Caco-2 (cell line): ENCODE measurements around the gene ACYP2. TPM values are rescaled to one million over a fixed set of nuclear protein-coding genes. Genes with fewer than 3 reads are reported as not detected.

Source experiments
- BruUV-seq: library from RNA; stranded (reverse); fragments of 400-500 nt; replicated peaks from 2 replicates; lab custom pipeline; 2021; lab: Mats Ljungman, UMichigan
- CTCF ChIA-PET: fragments of 300-600 bp; sonication (Branson Sonifier 250); formaldehyde crosslinking; loops from one replicate; lab custom pipeline; 2022; ENCODE audit warnings: antibody characterized with exemption; lab: Charles Lee
- POLR2A ChIA-PET: fragments of 300-600 bp; sonication (Branson Sonifier 250); formaldehyde crosslinking; loops from one replicate; lab custom pipeline; 2022; ENCODE audit warnings: antibody characterized with exemption; lab: Charles Lee
- DNase-seq, 2 experiments: peaks; one replicate each; pipeline versions ENCODE4 v3.0.0 to v3.0.0-alpha.2; 2020 to 2022
- H3K27me3 ChIP-seq: replicated peaks from 2 replicates; pipeline ENCODE4 v1.6.0; 2011; ENCODE audit warnings: low read length; ENCODE audit not compliant: control insufficient read depth, insufficient read depth
- H3K36me3 ChIP-seq: 2 replicates; pipeline ENCODE4 v1.5.1; 2011; ENCODE audit warnings: low read length; ENCODE audit not compliant: control insufficient read depth, insufficient read depth
- H3K4me1 ChIP-seq: fragments of 250-450 bp; sonication (Bioruptor Pico); 2 replicates; pipeline ENCODE4 v1.5.1; 2020; ENCODE audit warnings: mild to moderate bottlenecking
- H3K4me3 ChIP-seq: 2 replicates; pipeline ENCODE4 v1.5.1; 2011; ENCODE audit warnings: low read depth, mild to moderate bottlenecking, control low read depth, low read length
- H3K9me3 ChIP-seq: fragments of 250-450 bp; sonication (Bioruptor Pico); 2 replicates; pipeline ENCODE4 v1.5.1; 2020; ENCODE audit warnings: mild to moderate bottlenecking, moderate library complexity
- H3K27ac Mint-ChIP-seq: one replicate; pipeline ENCODE4 v1.8.0; 2022; ENCODE audit warnings: mixed read lengths; ENCODE audit not compliant: unreplicated experiment
- H3K27me3 Mint-ChIP-seq: one replicate; pipeline ENCODE4 v1.8.0; 2022; ENCODE audit warnings: mixed read lengths; ENCODE audit not compliant: insufficient read depth, unreplicated experiment
- H3K36me3 Mint-ChIP-seq: one replicate; pipeline ENCODE4 v1.8.0; 2022; ENCODE audit warnings: mild to moderate bottlenecking, mixed read lengths; ENCODE audit not compliant: insufficient read depth, unreplicated experiment
- H3K4me1 Mint-ChIP-seq: one replicate; pipeline ENCODE4 v1.8.0; 2022; ENCODE audit warnings: low read depth, mixed read lengths; ENCODE audit not compliant: unreplicated experiment
- H3K4me3 Mint-ChIP-seq: one replicate; pipeline ENCODE4 v1.8.0; 2022; ENCODE audit warnings: mild to moderate bottlenecking, moderate library complexity, mixed read lengths; ENCODE audit not compliant: unreplicated experiment
- H3K9me3 Mint-ChIP-seq: one replicate; pipeline ENCODE4 v1.8.0; 2022; ENCODE audit warnings: mixed read lengths; ENCODE audit not compliant: unreplicated experiment
- intact Hi-C: fragments of 100-400 bp; cut with micrococcal nuclease; formaldehyde crosslinking; loops from one replicate; pipeline ENCODE4 v1.10.0; 2022; ENCODE audit not compliant: unreplicated experiment
- total RNA-seq: library from RNA; stranded (reverse); gene quantifications from 2 replicates; pipeline ENCODE4 v1.2.3, GENCODE V29; 2022
- TF ChIP-seq, protein P1 (sequence below), 2 experiments: fragments of 200-600 bp in 1 of 2; IDR thresholded peaks; 1 replicate in 1 of 2; 2 replicates in 1 of 2; pipeline versions ENCODE4 v1.5.1 to v1.8.0; 2011 to 2022; ENCODE audit warnings: antibody characterized with exemption in 1 of 2, control low read depth in 1 of 2, inconsistent platforms in 1 of 2, low read depth in 1 of 2, low read length in 1 of 2, mild to moderate bottlenecking in 1 of 2, moderate library complexity in 1 of 2; ENCODE audit not compliant: insufficient read depth in 1 of 2, severe bottlenecking in 1 of 2, unreplicated experiment in 1 of 2

ACYP2 gene
- total RNA-seq, 1 experiment from 2014 or later: 4.1 TPM

GRCh38 chr2:54148391-54148790, 33.0 kb downstream of the ACYP2 start:
- ChIA-PET CTCF (no interaction called here), POLR2A (no interaction called here)
- H3K9me3 ChIP-seq: no peaks in the 10 kb centered on the region
- DNase-seq: no peak
- TF ChIP-seq, protein P1, sequence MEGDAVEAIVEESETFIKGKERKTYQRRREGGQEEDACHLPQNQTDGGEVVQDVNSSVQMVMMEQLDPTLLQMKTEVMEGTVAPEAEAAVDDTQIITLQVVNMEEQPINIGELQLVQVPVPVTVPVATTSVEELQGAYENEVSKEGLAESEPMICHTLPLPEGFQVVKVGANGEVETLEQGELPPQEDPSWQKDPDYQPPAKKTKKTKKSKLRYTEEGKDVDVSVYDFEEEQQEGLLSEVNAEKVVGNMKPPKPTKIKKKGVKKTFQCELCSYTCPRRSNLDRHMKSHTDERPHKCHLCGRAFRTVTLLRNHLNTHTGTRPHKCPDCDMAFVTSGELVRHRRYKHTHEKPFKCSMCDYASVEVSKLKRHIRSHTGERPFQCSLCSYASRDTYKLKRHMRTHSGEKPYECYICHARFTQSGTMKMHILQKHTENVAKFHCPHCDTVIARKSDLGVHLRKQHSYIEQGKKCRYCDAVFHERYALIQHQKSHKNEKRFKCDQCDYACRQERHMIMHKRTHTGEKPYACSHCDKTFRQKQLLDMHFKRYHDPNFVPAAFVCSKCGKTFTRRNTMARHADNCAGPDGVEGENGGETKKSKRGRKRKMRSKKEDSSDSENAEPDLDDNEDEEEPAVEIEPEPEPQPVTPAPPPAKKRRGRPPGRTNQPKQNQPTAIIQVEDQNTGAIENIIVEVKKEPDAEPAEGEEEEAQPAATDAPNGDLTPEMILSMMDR (IDR thresholded peaks at IDR 0.05; ENCODE audit: insufficient read depth in 1 of 2, low read depth in 1 of 2, low read length in 1 of 2, severe bottlenecking in 1 of 2, unreplicated experiment in 1 of 2): no peak
- Mint-ChIP-seq H3K27ac (no peak overlapping the region), H3K36me3 (no peaks in the 10 kb centered on the region), H3K4me3 (no peak overlapping the region), H3K9me3 (peaks cover 10% of the 10 kb centered on the region), H3K27me3 (peaks cover 4% of the 10 kb centered on the region), H3K4me1 (no peaks in the 10 kb centered on the region)
- H3K36me3 ChIP-seq: no peaks in the 10 kb centered on the region
- no TSS peak for BruUV-seq
- H3K27me3 ChIP-seq: no peaks in the 10 kb centered on the region
- intact Hi-C loops: no loop called here
- no peak overlapping the region for H3K4me3 ChIP-seq
- no peaks in the 10 kb centered on the region for H3K4me1 ChIP-seq

DNA sequence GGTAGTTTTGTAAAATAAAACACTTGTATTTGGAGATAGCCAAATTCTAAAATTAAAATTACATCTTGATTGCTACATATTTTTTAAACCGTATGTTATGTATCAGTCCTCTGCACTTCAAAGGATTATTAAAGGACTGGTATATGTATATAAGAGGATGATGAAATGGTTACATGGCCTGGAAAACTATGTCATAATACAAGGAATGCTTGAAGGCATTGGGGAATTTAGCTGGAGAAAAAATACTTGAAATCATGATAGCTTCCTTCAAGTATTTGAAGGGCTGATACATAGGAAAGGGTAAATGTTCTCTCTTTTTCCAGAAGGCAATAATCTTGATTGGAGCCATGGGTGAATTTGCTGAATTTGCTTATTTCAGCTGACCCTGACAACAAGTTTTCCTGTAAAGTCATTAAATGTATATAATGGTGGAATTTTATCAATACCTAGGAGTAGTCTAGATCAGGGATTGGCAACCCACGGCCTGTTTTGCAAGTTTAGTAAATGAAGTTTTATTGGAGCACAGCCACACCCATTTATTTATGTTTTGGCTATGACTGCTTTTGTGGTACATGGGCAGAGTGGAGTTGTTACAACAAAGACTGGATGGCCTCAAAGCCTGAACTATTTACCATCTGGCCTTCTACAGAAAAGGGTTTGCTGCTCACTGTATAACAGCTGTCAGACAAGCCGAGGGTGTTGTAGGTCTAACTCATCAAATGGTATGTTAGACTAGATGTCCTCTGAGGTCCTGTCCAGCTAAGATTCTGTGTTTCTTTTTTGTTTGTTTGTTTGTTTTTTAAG, 34.4 kb downstream of the ACYP2 start:
- no TSS peak for BruUV-seq
- H3K27me3 ChIP-seq: no peaks in the 10 kb centered on the region
- Mint-ChIP-seq H3K27ac (no peak overlapping the region), H3K9me3 (peaks cover 10% of the 10 kb centered on the region), H3K27me3 (peaks cover 4% of the 10 kb centered on the region), H3K36me3 (no peaks in the 10 kb centered on the region), H3K4me1 (no peaks in the 10 kb centered on the region), H3K4me3 (no peak overlapping the region)
- no peaks in the 10 kb centered on the region for H3K9me3 ChIP-seq
- ChIA-PET CTCF (no interaction called here), POLR2A (no interaction called here)
- no peak for DNase-seq
- no peak overlapping the region for H3K4me3 ChIP-seq
- TF ChIP-seq, protein P1 (IDR thresholded peaks at IDR 0.05; ENCODE audit: insufficient read depth in 1 of 2, low read depth in 1 of 2, low read length in 1 of 2, severe bottlenecking in 1 of 2, unreplicated experiment in 1 of 2): no peak
- intact Hi-C loops: no loop called here
- H3K4me1 ChIP-seq: no peaks in the 10 kb centered on the region
- no peaks in the 10 kb centered on the region for H3K36me3 ChIP-seq

DNA sequence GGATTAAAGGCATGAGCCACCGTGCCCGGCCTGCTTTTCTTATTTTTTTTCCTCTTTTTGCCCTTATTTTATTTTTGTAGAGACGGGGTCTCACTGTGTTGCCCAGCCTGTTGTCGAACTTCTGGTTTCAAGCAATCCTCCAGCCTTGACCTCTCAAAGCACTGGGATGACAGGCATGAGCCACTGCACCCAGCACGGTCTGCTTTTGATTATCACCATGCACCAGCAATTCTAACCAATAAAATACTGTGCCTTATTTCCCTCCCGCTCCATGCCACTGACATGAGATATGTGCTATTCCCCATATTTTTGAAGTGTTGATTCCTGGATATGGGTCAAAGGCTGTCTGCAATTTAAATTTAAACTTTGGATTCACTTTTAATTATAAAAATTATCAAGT, 42.9 kb downstream of the ACYP2 start:
- Histone ChIP-seq H3K36me3 (no peaks in the 10 kb centered on the region), H3K4me1 (no peaks in the 10 kb centered on the region), H3K4me3 (no peak overlapping the region), H3K9me3 (no peaks in the 10 kb centered on the region), H3K27me3 (no peaks in the 10 kb centered on the region)
- Mint-ChIP-seq H3K36me3 (no peaks in the 10 kb centered on the region), H3K9me3 (no peaks in the 10 kb centered on the region), H3K4me3 (no peak overlapping the region), H3K4me1 (no peaks in the 10 kb centered on the region), H3K27ac (no peak overlapping the region), H3K27me3 (no peaks in the 10 kb centered on the region)
- no TSS peak for BruUV-seq
- TF ChIP-seq, protein P1 (IDR thresholded peaks at IDR 0.05; ENCODE audit: insufficient read depth in 1 of 2, low read depth in 1 of 2, low read length in 1 of 2, severe bottlenecking in 1 of 2, unreplicated experiment in 1 of 2): no peak
- POLR2A ChIA-PET: no interaction called here
- CTCF ChIA-PET: no interaction called here
- no peak for DNase-seq
- intact Hi-C loops: no loop called here
